Measurements from ENCODE around the gene PDE11A. TPM values are rescaled to one million over a fixed set of nuclear protein-coding genes. Genes with fewer than 3 reads are reported as not detected.
"Not testable (repeated sequence)": the region's sequence is repeated elsewhere in the genome, so short reads cannot be mapped to it uniquely, and the experiment has no call there.

Gene PDE11A
- total and polyA plus RNA-seq, 8 donors: under 0.01 to 0.87 (median 0.40) TPM; not detected in 2

GRCh38 chr2:178059111-178059510, 13.5 kb downstream of the PDE11A start:
- Histone ChIP-seq H3K9me3 (no peaks in the 10 kb centered on the region), H3K27ac (no peak overlapping the region)

GRCh38 chr2:178057179-178057680, 15.3 kb downstream of the PDE11A start:
- intact Hi-C loops (cut with DNase I; ENCODE audit: low total_unique reads): no loop called here

More at GRCh38 chr2:178059111-178059510, 13.5 kb downstream of the PDE11A start:
- 67 to 90% (median 71%) methylated on average over 1 to 2 of the region's 2 CpGs for WGBS, 5 donors
- no peaks in the 10 kb centered on the region for H3K36me3 ChIP-seq
- no peak for DNase-seq
- no peak overlapping the region for H3K4me3 ChIP-seq
- H3K4me1 ChIP-seq: no peaks in the 10 kb centered on the region
- H3K27me3 ChIP-seq: no peaks in the 10 kb centered on the region
- intact Hi-C loops (cut with DNase I; ENCODE audit: low total_unique reads): no loop called here
- TF ChIP-seq POLR2A (IDR thresholded peaks at IDR 0.05) (no peak), EP300 (IDR thresholded peaks at IDR 0.05) (no peak), CTCF (IDR thresholded peaks at IDR 0.05) (no peak), POLR2AphosphoS5 (IDR thresholded peaks at IDR 0.05) (no peak)

GRCh38 chr2:178056345-178056744, 16.2 kb downstream of the PDE11A start:
- 77 to 94% (median 83%) methylated on average over 1 of the region's 1 CpG for WGBS, 5 donors

More at GRCh38 chr2:178057179-178057680, 15.3 kb downstream of the PDE11A start:
- WGBS, 5 donors: 34 to 57% (median 48%) methylated on average over 2 of the region's 2 CpGs
- no peak for DNase-seq
- Histone ChIP-seq H3K27me3 (no peaks in the 10 kb centered on the region), H3K9me3 (no peaks in the 10 kb centered on the region), H3K4me3 (no peak overlapping the region), H3K36me3 (no peaks in the 10 kb centered on the region), H3K4me1 (no peaks in the 10 kb centered on the region), H3K27ac (no peak overlapping the region)
- TF ChIP-seq CTCF (IDR thresholded peaks at IDR 0.05) (no peak), POLR2AphosphoS5 (IDR thresholded peaks at IDR 0.05) (no peak), EP300 (IDR thresholded peaks at IDR 0.05) (no peak), POLR2A (IDR thresholded peaks at IDR 0.05) (no peak)

GRCh38 chr2:178051257-178051656, 21.3 kb downstream of the PDE11A start:
- H3K9me3 ChIP-seq; H3K27ac ChIP-seq; H3K4me3 ChIP-seq; H3K27me3 ChIP-seq; H3K4me1 ChIP-seq; H3K36me3 ChIP-seq; intact Hi-C loops (cut with DNase I; ENCODE audit: low total_unique reads); DNase-seq: not testable (repeated sequence)
- WGBS, 5 donors: 85 to 100% (median 97%) methylated on average over 1 to 2 of the region's 2 CpGs

More at GRCh38 chr2:178056345-178056744, 16.2 kb downstream of the PDE11A start:
- H3K4me1 ChIP-seq: no peaks in the 10 kb centered on the region
- no peak overlapping the region for H3K4me3 ChIP-seq
- intact Hi-C loops (cut with DNase I; ENCODE audit: low total_unique reads): no loop called here
- H3K27ac ChIP-seq: no peak overlapping the region
- H3K9me3 ChIP-seq: no peaks in the 10 kb centered on the region
- TF ChIP-seq EP300 (IDR thresholded peaks at IDR 0.05): no peak
- H3K27me3 ChIP-seq: no peaks in the 10 kb centered on the region
- no peaks in the 10 kb centered on the region for H3K36me3 ChIP-seq
- DNase-seq: no peak

- intact Hi-C loops (cut with DNase I; ENCODE audit: low total_unique reads): no loop called here
- Histone ChIP-seq H3K27me3 (no peaks in the 10 kb centered on the region), H3K27ac (no peak overlapping the region), H3K36me3 (no peaks in the 10 kb centered on the region), H3K4me3 (no peak overlapping the region), H3K9me3 (no peaks in the 10 kb centered on the region), H3K4me1 (no peaks in the 10 kb centered on the region)
- no peak for DNase-seq
- TF ChIP-seq EP300 (IDR thresholded peaks at IDR 0.05) (no peak), CTCF (IDR thresholded peaks at IDR 0.05) (no peak), POLR2AphosphoS5 (IDR thresholded peaks at IDR 0.05) (no peak), POLR2A (IDR thresholded peaks at IDR 0.05) (no peak)
- WGBS, 5 donors: 80 to 90% (median 84%) methylated on average over 2 of the region's 2 CpGs
Observed at GRCh38 chr2:178047391-178047790, 25.2 kb downstream of the PDE11A start.
